Measurements from ENCODE around the gene TRMT10B.
"Not testable (repeated sequence)": the region's sequence is repeated elsewhere in the genome, so short reads cannot be mapped to it uniquely, and the experiment has no call there.

TRMT10B gene

DNA sequence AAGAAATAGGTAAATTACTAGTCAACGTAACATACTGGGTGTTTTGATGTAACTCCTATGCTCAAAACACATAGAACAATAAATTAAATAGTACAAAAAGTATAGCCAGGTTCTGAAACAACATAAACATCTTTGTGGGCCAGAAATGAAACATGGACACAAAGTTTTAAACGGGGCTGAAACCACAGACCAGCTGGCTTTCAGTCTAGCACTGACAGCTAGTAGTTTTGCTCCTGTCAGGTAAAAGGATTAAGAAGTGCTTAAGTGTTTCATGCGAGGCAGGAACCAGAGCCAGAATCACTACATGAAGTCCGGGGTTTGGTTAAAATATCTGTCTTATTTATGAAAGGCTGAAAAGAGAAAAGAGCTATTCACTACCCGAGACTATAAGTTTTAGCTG, 66.5 kb downstream of the TRMT10B start (continued):
- TF ChIP-seq, protein P1, sequence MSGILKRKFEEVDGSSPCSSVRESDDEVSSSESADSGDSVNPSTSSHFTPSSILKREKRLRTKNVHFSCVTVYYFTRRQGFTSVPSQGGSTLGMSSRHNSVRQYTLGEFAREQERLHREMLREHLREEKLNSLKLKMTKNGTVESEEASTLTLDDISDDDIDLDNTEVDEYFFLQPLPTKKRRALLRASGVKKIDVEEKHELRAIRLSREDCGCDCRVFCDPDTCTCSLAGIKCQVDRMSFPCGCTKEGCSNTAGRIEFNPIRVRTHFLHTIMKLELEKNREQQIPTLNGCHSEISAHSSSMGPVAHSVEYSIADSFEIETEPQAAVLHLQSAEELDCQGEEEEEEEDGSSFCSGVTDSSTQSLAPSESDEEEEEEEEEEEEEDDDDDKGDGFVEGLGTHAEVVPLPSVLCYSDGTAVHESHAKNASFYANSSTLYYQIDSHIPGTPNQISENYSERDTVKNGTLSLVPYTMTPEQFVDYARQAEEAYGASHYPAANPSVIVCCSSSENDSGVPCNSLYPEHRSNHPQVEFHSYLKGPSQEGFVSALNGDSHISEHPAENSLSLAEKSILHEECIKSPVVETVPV (CRISPR knock-in tag; IDR thresholded peaks at IDR 0.05): no peak

DNA sequence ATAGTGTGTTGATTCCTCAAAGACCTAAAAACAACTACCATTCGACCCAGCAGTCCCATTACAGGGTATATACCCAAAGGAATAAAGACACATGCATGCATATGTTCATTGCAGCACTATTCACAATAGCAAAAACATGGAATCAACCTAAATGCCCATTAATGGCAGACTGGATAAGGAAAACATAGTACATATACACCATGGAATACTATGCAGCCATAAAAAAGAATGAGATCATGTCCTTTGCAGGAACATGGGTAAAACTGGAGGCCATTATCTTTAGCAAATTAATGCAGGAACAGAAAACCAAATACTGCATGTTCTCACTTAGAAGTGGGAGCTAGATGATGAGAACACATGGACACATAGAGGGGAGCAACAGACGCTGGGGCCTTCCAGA, 71.6 kb downstream of the TRMT10B start:
- ATAC-seq: not testable (repeated sequence)

DNA sequence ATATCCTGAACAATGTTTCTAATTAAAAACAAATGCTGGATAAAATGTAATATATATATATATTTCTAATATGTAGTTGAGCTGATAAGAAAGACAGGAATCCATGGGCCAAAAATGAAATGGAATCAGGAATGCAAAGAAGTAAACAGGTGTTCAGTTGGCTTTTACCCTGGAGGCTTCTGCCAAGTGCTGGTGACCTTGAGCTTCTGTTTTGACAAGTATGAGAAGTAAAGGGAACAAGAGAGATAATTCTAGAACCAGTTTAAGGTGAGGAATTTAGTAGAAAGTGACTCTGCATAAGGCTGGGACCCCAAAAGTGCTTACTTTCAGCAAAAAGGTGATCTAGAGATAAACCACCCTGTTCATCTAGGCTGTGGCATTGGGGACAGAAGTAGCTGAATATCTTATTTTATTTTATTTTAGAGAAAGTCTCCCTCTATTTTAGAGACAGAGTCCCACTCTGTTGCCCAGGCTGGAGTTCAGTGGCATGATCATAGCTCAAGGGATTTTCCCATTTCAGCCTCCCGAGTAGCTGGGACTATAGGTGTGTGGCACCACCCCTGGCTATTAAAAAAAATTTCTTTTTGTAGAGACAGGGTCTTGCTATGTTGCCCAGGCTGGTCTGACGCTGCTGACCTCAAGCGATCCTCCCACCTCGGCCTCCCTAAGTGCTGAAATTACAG, 74.0 kb downstream of the TRMT10B start:
- TF ChIP-seq GLIS3 (CRISPR knock-in tag; IDR thresholded peaks at IDR 0.05): no peak
- TF ChIP-seq, protein P2, sequence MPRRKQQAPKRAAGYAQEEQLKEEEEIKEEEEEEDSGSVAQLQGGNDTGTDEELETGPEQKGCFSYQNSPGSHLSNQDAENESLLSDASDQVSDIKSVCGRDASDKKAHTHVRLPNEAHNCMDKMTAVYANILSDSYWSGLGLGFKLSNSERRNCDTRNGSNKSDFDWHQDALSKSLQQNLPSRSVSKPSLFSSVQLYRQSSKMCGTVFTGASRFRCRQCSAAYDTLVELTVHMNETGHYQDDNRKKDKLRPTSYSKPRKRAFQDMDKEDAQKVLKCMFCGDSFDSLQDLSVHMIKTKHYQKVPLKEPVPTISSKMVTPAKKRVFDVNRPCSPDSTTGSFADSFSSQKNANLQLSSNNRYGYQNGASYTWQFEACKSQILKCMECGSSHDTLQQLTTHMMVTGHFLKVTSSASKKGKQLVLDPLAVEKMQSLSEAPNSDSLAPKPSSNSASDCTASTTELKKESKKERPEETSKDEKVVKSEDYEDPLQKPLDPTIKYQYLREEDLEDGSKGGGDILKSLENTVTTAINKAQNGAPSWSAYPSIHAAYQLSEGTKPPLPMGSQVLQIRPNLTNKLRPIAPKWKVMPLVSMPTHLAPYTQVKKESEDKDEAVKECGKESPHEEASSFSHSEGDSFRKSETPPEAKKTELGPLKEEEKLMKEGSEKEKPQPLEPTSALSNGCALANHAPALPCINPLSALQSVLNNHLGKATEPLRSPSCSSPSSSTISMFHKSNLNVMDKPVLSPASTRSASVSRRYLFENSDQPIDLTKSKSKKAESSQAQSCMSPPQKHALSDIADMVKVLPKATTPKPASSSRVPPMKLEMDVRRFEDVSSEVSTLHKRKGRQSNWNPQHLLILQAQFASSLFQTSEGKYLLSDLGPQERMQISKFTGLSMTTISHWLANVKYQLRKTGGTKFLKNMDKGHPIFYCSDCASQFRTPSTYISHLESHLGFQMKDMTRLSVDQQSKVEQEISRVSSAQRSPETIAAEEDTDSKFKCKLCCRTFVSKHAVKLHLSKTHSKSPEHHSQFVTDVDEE (CRISPR knock-in tag; IDR thresholded peaks at IDR 0.05): no peak
- TF ChIP-seq PPARA (CRISPR knock-in tag; IDR thresholded peaks at IDR 0.05; ENCODE audit: borderline replicate concordance): no peak
- TF ChIP-seq ESRRG (CRISPR knock-in tag; IDR thresholded peaks at IDR 0.05): no peak
- TF ChIP-seq TOX (CRISPR knock-in tag; IDR thresholded peaks at IDR 0.05; ENCODE audit: borderline replicate concordance): no peak
- TF ChIP-seq, protein P1 (CRISPR knock-in tag; IDR thresholded peaks at IDR 0.05): no peak
- TF ChIP-seq ISL1 (CRISPR knock-in tag; IDR thresholded peaks at IDR 0.05): no peak
- no peak for TF ChIP-seq ZC3H10 (CRISPR knock-in tag; IDR thresholded peaks at IDR 0.05)
- no peak for TF ChIP-seq ZNF565 (CRISPR knock-in tag; conservative IDR thresholded peaks at IDR 0.05; ENCODE audit: low read depth)
- no peak for TF ChIP-seq ARNTL (CRISPR knock-in tag; IDR thresholded peaks at IDR 0.05; ENCODE audit: borderline replicate concordance, low read depth)
- TF ChIP-seq, protein P3, sequence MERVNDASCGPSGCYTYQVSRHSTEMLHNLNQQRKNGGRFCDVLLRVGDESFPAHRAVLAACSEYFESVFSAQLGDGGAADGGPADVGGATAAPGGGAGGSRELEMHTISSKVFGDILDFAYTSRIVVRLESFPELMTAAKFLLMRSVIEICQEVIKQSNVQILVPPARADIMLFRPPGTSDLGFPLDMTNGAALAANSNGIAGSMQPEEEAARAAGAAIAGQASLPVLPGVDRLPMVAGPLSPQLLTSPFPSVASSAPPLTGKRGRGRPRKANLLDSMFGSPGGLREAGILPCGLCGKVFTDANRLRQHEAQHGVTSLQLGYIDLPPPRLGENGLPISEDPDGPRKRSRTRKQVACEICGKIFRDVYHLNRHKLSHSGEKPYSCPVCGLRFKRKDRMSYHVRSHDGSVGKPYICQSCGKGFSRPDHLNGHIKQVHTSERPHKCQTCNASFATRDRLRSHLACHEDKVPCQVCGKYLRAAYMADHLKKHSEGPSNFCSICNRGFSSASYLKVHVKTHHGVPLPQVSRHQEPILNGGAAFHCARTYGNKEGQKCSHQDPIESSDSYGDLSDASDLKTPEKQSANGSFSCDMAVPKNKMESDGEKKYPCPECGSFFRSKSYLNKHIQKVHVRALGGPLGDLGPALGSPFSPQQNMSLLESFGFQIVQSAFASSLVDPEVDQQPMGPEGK (CRISPR knock-in tag; IDR thresholded peaks at IDR 0.05; ENCODE audit: borderline replicate concordance): no peak
- TF ChIP-seq RARB (CRISPR knock-in tag; IDR thresholded peaks at IDR 0.05): no peak
- TF ChIP-seq ZFP3 (CRISPR knock-in tag; IDR thresholded peaks at IDR 0.05): no peak
- no peak for TF ChIP-seq OSR1 (CRISPR knock-in tag; IDR thresholded peaks at IDR 0.05)
- TF ChIP-seq, protein P4, sequence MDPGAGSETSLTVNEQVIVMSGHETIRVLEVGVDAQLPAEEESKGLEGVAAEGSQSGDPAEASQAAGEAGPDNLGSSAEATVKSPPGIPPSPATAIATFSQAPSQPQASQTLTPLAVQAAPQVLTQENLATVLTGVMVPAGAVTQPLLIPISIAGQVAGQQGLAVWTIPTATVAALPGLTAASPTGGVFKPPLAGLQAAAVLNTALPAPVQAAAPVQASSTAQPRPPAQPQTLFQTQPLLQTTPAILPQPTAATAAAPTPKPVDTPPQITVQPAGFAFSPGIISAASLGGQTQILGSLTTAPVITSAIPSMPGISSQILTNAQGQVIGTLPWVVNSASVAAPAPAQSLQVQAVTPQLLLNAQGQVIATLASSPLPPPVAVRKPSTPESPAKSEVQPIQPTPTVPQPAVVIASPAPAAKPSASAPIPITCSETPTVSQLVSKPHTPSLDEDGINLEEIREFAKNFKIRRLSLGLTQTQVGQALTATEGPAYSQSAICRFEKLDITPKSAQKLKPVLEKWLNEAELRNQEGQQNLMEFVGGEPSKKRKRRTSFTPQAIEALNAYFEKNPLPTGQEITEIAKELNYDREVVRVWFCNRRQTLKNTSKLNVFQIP (CRISPR knock-in tag; IDR thresholded peaks at IDR 0.05; ENCODE audit: borderline replicate concordance, low read depth): no peak
- no peak for TF ChIP-seq ZFP30 (CRISPR knock-in tag; IDR thresholded peaks at IDR 0.05)
- ATAC-seq: no peak

Measured in SK-N-SH treated with all-trans-retinoic acid at 6 μM for 48 hours (cell line).